ENCODE results near the gene ARHGAP42. TPM values are rescaled to one million over a fixed set of nuclear protein-coding genes. Genes with fewer than 3 reads are reported as not detected.

The ARHGAP42 gene
- total and polyA plus RNA-seq, 10 of the 15 experiments (the other 5 are each of a cell fraction or from before 2014, with no cell fraction given), result 1.8 to 6.3 (median 3.2) TPM

DNA sequence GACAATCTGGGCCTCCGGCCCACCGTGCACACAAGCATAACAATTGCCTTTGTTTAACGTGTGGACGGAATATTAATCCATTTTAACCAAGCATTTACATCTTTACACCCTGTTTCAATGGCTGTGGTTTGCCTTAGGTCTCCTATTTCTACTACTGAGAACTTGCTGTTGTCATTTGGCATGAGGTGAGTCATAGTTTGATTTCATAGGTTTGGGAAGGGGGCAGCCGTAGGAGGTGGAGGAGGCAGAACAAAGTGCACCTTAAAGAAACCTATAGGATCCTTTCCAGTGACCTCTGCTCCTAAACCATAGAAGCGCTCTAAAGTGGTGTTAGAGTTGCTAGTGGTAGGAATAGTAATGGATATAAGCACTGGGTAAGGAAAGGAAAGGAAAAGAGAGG lies 59.4 kb downstream of the ARHGAP42 start (continued):
- TF ChIP-seq SUZ12 (IDR thresholded peaks at IDR 0.05; ENCODE audit: unreplicated experiment) (no peak), ZNF384 (IDR thresholded peaks at IDR 0.05; ENCODE audit: borderline replicate concordance, low read depth, low read length) (no peak), TCF7 (IDR thresholded peaks at IDR 0.05; ENCODE audit: borderline replicate concordance) (no peak), FOXM1 (IDR thresholded peaks at IDR 0.05; ENCODE audit: low read depth, low read length) (no peak)

- no peak overlapping the region for H2AFZ ChIP-seq (ENCODE audit: control insufficient read depth, low read depth, low read length)
- no peaks in the 10 kb centered on the region for H3K79me2 ChIP-seq (ENCODE audit: control insufficient read depth, insufficient read depth, low read length)
- BruUV-seq (replicated peaks), result no TSS peak
- ChIA-PET POLR2A (no interaction called here), RAD21 (ENCODE audit: unreplicated experiment) (no interaction called here), SMC1A (ENCODE audit: uncharacterized antibody, unreplicated experiment) (no interaction called here), CTCF (no interaction called here)
- H3K27ac ChIP-seq (ENCODE audit: control insufficient read depth, insufficient read depth), result no peak overlapping the region
- FAIRE-seq, result no peak
- TF ChIP-seq SUPT20H (IDR thresholded peaks at IDR 0.05; ENCODE audit: borderline replicate concordance, control insufficient read depth, low read depth, low read length), result no peak
- TF ChIP-seq MTA3 (IDR thresholded peaks at IDR 0.05; ENCODE audit: borderline replicate concordance, low read length), result no peak
- no peak for TF ChIP-seq CREM (IDR thresholded peaks at IDR 0.05; ENCODE audit: low read depth)
- TF ChIP-seq LARP7 (IDR thresholded peaks at IDR 0.05), result no peak
- no peak for TF ChIP-seq ZNF274 (IDR thresholded peaks at IDR 0.05; ENCODE audit: insufficient read depth, insufficient read length)
- no peak for TF ChIP-seq MYC (IDR thresholded peaks at IDR 0.05; ENCODE audit: insufficient read depth, insufficient read length, insufficient replicate concordance, low read length, severe bottlenecking)
- no peak for TF ChIP-seq SMARCA5 (IDR thresholded peaks at IDR 0.05)
- no peak for TF ChIP-seq CBFB (IDR thresholded peaks at IDR 0.05; ENCODE audit: low read depth)
- no peak for TF ChIP-seq TAF1 (IDR thresholded peaks at IDR 0.05; ENCODE audit: borderline replicate concordance, low read depth, low read length)
- DNase-seq (ENCODE audit: low read depth, low spot score), result no peak
- H3K36me3 ChIP-seq (ENCODE audit: control insufficient read depth in 2 of 2, insufficient read depth in 2 of 2, low read length in 1 of 2), result no peaks in the 10 kb centered on the region
- no peaks in the 10 kb centered on the region for H4K20me1 ChIP-seq (ENCODE audit: control insufficient read depth, insufficient read depth)
- ATAC-seq, result no peak
- WGBS (ENCODE audit: insufficient coverage, insufficient replicate concordance, low lambda C conversion rate, missing lambda C conversion rate), result 61% methylated on average over 4 of the region's 4 CpGs
- in situ Hi-C loops (cut with MboI) (no loop called here), intact Hi-C loops (cut with micrococcal nuclease; ENCODE audit: unreplicated experiment) (no loop called here)
- no peaks in the 10 kb centered on the region for H3K4me1 ChIP-seq (ENCODE audit: control insufficient read depth, insufficient read depth, low read length)
- peaks cover 6% of the 10 kb centered on the region; the same call in 1 of the 3 replicates for H3K9me3 ChIP-seq (replicated peaks; ENCODE audit: control insufficient read depth, insufficient read depth, low read length)
- H3K4me3 ChIP-seq, result no peak overlapping the region
- no peak overlapping the region for H3K4me2 ChIP-seq (ENCODE audit: control insufficient read depth, insufficient read depth)
- no peaks in the 10 kb centered on the region for H3K27me3 ChIP-seq (replicated peaks in 1 of 2; ENCODE audit: control insufficient read depth in 2 of 2, insufficient read depth in 2 of 2, low read length in 1 of 2)
- H3K9ac ChIP-seq (ENCODE audit: control insufficient read depth, insufficient read depth, low read length), result no peak overlapping the region
Measured at GRCh38 chr11:100748153-100748552, 61.1 kb downstream of the ARHGAP42 start.

Measured in GM12878 (cell line).